Uterus (tissue), 2 donors: Measurements from ENCODE around the gene UBASH3A.

Experiments
- POLR2A ChIP-seq, 2 donors: fragments of 450-650 bp; IDR thresholded peaks; one replicate each; pipeline ENCODE4 v1.6.1; 2016; ENCODE audit warnings: antibody characterized with exemption in 2 of 2, mild to moderate bottlenecking in 1 of 2, moderate library complexity in 1 of 2
- TF ChIP-seq, protein P1 (sequence below), 4 experiments: fragments of 200-600 bp in 2 of 4; fragments of 450-650 bp in 2 of 4; sonication (generic) in 2 of 4; IDR thresholded peaks; one replicate each; pipeline ENCODE4 v1.5.1; 2016 to 2019; ENCODE audit warnings: antibody characterized with exemption in 4 of 4, mild to moderate bottlenecking in 2 of 4, moderate library complexity in 1 of 4

DNA sequence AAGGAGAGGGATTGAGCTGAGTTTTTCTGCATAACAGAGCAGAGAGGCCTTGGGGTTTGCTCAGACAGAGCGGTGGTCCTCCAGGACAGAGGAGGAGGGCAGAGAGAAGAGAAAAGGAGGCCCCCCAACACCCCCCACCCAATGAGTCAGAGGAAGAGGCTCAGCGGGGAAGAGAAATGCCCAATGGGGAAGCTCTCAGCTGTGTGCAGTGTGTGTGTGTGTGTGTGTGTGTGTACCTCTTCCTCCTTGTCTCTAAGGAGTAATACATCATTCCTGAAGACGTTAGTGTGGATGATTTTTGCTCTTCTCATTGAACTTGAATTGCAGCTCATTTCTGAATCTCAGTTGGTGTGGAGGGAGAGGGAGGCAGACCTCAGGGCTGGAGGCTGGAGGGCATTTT, 16.5 kb upstream of the UBASH3A start:
- TF ChIP-seq, protein P1, sequence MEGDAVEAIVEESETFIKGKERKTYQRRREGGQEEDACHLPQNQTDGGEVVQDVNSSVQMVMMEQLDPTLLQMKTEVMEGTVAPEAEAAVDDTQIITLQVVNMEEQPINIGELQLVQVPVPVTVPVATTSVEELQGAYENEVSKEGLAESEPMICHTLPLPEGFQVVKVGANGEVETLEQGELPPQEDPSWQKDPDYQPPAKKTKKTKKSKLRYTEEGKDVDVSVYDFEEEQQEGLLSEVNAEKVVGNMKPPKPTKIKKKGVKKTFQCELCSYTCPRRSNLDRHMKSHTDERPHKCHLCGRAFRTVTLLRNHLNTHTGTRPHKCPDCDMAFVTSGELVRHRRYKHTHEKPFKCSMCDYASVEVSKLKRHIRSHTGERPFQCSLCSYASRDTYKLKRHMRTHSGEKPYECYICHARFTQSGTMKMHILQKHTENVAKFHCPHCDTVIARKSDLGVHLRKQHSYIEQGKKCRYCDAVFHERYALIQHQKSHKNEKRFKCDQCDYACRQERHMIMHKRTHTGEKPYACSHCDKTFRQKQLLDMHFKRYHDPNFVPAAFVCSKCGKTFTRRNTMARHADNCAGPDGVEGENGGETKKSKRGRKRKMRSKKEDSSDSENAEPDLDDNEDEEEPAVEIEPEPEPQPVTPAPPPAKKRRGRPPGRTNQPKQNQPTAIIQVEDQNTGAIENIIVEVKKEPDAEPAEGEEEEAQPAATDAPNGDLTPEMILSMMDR (IDR thresholded peaks at IDR 0.05): no peak
- TF ChIP-seq POLR2A (IDR thresholded peaks at IDR 0.05): no peak
